Fibroblast of the aortic adventitia (primary cell): ENCODE measurements around the gene MRPS35. TPM values are rescaled to one million over a fixed set of nuclear protein-coding genes. Genes with fewer than 3 reads are reported as not detected.

Experiments
- DNase-seq: peaks from one replicate; pipeline ENCODE4 v3.0.0-alpha.2; 2010; ENCODE audit warnings: low read depth
- H3K4me3 ChIP-seq: 2 replicates; pipeline ENCODE4 v1.5.1; 2011; ENCODE audit warnings: low read depth, mild to moderate bottlenecking, control low read depth, low read length, moderate library complexity
- CTCF ChIP-seq: IDR thresholded peaks from 2 replicates; pipeline ENCODE4 v1.5.1; 2011; ENCODE audit warnings: mild to moderate bottlenecking, low read length, control low read depth, inconsistent platforms; ENCODE audit not compliant: insufficient read depth
- total RNA-seq: library from RNA; depleted of rRNA; stranded (reverse); fragments of >200 nt; gene quantifications from 2 replicates; pipeline ENCODE4 v1.2.3, GENCODE V29; 2012; ENCODE audit warnings: low replicate concordance

MRPS35 gene
- total RNA-seq, 1 donor = 58.5 TPM

- peak; percentile 7 for DNase-seq
- no peak for TF ChIP-seq CTCF
- H3K4me3 ChIP-seq = no peak overlapping the region
Observed at GRCh38 chr12:27747111-27747820, 36.6 kb downstream of the MRPS35 start.

- no peak for TF ChIP-seq CTCF
- DNase-seq = no peak
- no peak overlapping the region for H3K4me3 ChIP-seq
Observed at GRCh38 chr12:27751386-27752047, 40.9 kb downstream of the MRPS35 start.

- no peak for DNase-seq
- H3K4me3 ChIP-seq = no peak overlapping the region
- no peak for TF ChIP-seq CTCF
Observed at GRCh38 chr12:27754795-27755194, 44.2 kb downstream of the MRPS35 start.

GRCh38 chr12:27756670-27757195 lies 46.1 kb downstream of the MRPS35 start:
- no peak for DNase-seq
- H3K4me3 ChIP-seq = no peak overlapping the region
- TF ChIP-seq CTCF = no peak

GRCh38 chr12:27762757-27763156 lies 52.1 kb downstream of the MRPS35 start:
- H3K4me3 ChIP-seq = no peak overlapping the region
- no peak for DNase-seq
- TF ChIP-seq CTCF = no peak

GRCh38 chr12:27766587-27766986 lies 56.0 kb downstream of the MRPS35 start:
- H3K4me3 ChIP-seq = no peak overlapping the region
- no peak for TF ChIP-seq CTCF
- no peak for DNase-seq
